K562 (cell line): ENCODE data around the gene HJV. TPM values are rescaled to one million over a fixed set of nuclear protein-coding genes. Genes with fewer than 3 reads are reported as not detected.

Source experiments
- CREM ChIP-seq: IDR thresholded peaks from 2 replicates; pipeline ENCODE4 v1.6.1; 2014; ENCODE audit warnings: antibody characterized with exemption, low read depth
- MGA ChIP-seq: fragments of 450-650 bp; IDR thresholded peaks from 2 replicates; pipeline ENCODE4 v1.6.1; 2016; ENCODE audit warnings: mild to moderate bottlenecking, moderate library complexity
- PPARD ChIP-seq: fragments of 250-450 bp; sonication (Bioruptor Pico); IDR thresholded peaks from 2 replicates; pipeline ENCODE4 v1.8.0; 2022; ENCODE audit warnings: inconsistent platforms, mild to moderate bottlenecking, moderate library complexity
- PURB ChIP-seq: sonication (generic); formaldehyde crosslinking; IDR thresholded peaks from 2 replicates; pipeline ENCODE4 v1.9.0; 2021; ENCODE audit warnings: low read depth, mild to moderate bottlenecking, missing genetic modification reagents
- PYGO2 ChIP-seq: fragments of 450-650 bp; IDR thresholded peaks from 2 replicates; pipeline ENCODE4 v1.6.1; 2016; ENCODE audit warnings: mild to moderate bottlenecking, missing genetic modification characterization, moderate library complexity, missing compliant biosample characterization
- ZNF140 ChIP-seq: fragments of 250-450 bp; sonication (Bioruptor Pico); IDR thresholded peaks from 2 replicates; pipeline ENCODE4 v1.8.0; 2021; ENCODE audit warnings: moderate library complexity, mild to moderate bottlenecking, inconsistent platforms
- ZNF551 ChIP-seq: fragments of 250-450 bp; sonication (Bioruptor Pico); IDR thresholded peaks from 2 replicates; pipeline ENCODE4 v1.5.0; 2021; ENCODE audit warnings: mild to moderate bottlenecking, moderate library complexity
- ZNF584 ChIP-seq: fragments of 200-800 bp; sonication (Bioruptor generic); IDR thresholded peaks from 2 replicates; pipeline ENCODE4 v1.6.1; 2016; ENCODE audit warnings: low read depth, mild to moderate bottlenecking, missing genetic modification characterization, missing compliant biosample characterization
- polyA plus RNA-seq, 8 experiments: library from polyadenylated mRNA; depleted of rRNA in 4 of 8; stranded (reverse) in 5 of 8; unstranded in 3 of 8; fragments of >200 nt; fragmentation: Nextera tagmentation in 2 of 8; fragmentation: Illumina TruSeq in 1 of 8; extraction: Ambion mirVana in 2 of 8; extraction: Trizol in 1 of 8; gene quantifications; 2 replicates each; pipeline versions ENCODE4 v1.2.1 to v1.2.3, GENCODE V29; 2011 to 2014; ENCODE audit warnings: inconsistent platforms in 1 of 8, missing spikeins in 1 of 8
- total RNA-seq, 7 experiments: library from RNA; depleted of rRNA in 6 of 7; stranded (reverse); fragments of >200 nt in 6 of 7; fragmentation: Illumina TruSeq in 2 of 7; extraction: Trizol in 2 of 7; gene quantifications; 2 replicates each; pipeline versions ENCODE4 v1.2.1 to v1.2.3, GENCODE V29; 2011 to 2021; ENCODE audit warnings: low replicate concordance in 1 of 7
- TF ChIP-seq, protein P1 (sequence below), 2 experiments: fragments of 450-650 bp in 1 of 2; sonication (generic) in 1 of 2; formaldehyde crosslinking in 1 of 2; IDR thresholded peaks in 1 of 2; conservative IDR thresholded peaks in 1 of 2; 2 replicates each; pipeline versions ENCODE4 v1.6.1 to v1.8.1; 2016 to 2023; ENCODE audit warnings: mild to moderate bottlenecking in 2 of 2, moderate library complexity in 2 of 2, inconsistent platforms in 1 of 2, missing genetic modification reagents in 1 of 2
- TF ChIP-seq, protein P2 (sequence below): fragments of 250-450 bp; sonication (Bioruptor Pico); IDR thresholded peaks from 2 replicates; pipeline ENCODE4 v1.8.0; 2022; ENCODE audit warnings: moderate library complexity, mild to moderate bottlenecking, inconsistent platforms

Gene HJV
- total and polyA plus RNA-seq, 9 of the 15 experiments (the other 6 are each of a cell fraction or from before 2014, with no cell fraction given) = 1.0 to 6.6 (median 2.4) TPM

GRCh38 chr1:145985502-145986439 is 35.8 kb downstream of the HJV start (continued):
- TF ChIP-seq PURB (CRISPR knock-in tag) (no peak), CREM (no peak), PPARD (CRISPR knock-in tag) (no peak), ZNF584 (CRISPR knock-in tag) (no peak), ZNF140 (CRISPR knock-in tag) (no peak), MGA (no peak), PYGO2 (tag) (no peak), ZNF551 (no peak)
- TF ChIP-seq, protein P1, sequence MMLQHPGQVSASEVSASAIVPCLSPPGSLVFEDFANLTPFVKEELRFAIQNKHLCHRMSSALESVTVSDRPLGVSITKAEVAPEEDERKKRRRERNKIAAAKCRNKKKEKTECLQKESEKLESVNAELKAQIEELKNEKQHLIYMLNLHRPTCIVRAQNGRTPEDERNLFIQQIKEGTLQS (IDR thresholded peaks at IDR 0.05) = no peak
- TF ChIP-seq, protein P1 (CRISPR knock-in tag; conservative IDR thresholded peaks at IDR 0.05) = no peak
- TF ChIP-seq, protein P2, sequence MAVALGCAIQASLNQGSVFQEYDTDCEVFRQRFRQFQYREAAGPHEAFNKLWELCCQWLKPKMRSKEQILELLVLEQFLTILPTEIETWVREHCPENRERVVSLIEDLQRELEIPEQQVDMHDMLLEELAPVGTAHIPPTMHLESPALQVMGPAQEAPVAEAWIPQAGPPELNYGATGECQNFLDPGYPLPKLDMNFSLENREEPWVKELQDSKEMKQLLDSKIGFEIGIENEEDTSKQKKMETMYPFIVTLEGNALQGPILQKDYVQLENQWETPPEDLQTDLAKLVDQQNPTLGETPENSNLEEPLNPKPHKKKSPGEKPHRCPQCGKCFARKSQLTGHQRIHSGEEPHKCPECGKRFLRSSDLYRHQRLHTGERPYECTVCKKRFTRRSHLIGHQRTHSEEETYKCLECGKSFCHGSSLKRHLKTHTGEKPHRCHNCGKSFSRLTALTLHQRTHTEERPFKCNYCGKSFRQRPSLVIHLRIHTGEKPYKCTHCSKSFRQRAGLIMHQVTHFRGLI (CRISPR knock-in tag) = no peak
